HG02623 (cell line): ENCODE results near the gene SEMA5A.

ENCODE experiments used
- ATAC-seq: cut with Tn5 transposase; IDR thresholded peaks from one replicate; pipeline ENCODE4 v1.9.1; 2021; ENCODE audit warnings: moderate library complexity; ENCODE audit not compliant: unreplicated experiment

Gene SEMA5A

GRCh38 chr5:9284781-9285307 lies 261.0 kb downstream of the SEMA5A start:
- no peak for ATAC-seq

GRCh38 chr5:9284272-9284671 lies 261.6 kb downstream of the SEMA5A start:
- ATAC-seq: no peak

GRCh38 chr5:9283473-9283872 lies 262.4 kb downstream of the SEMA5A start:
- ATAC-seq: no peak

- no peak for ATAC-seq
Observed at GRCh38 chr5:9283021-9283420, 262.9 kb downstream of the SEMA5A start.

- no peak for ATAC-seq
Observed at GRCh38 chr5:9282211-9282610, 263.7 kb downstream of the SEMA5A start.

- no peak for ATAC-seq
Observed at GRCh38 chr5:9279774-9280173, 266.1 kb downstream of the SEMA5A start.

GRCh38 chr5:9278921-9279603 lies 266.8 kb downstream of the SEMA5A start:
- no peak for ATAC-seq

- no peak for ATAC-seq
Observed at GRCh38 chr5:9269014-9269413, 276.9 kb downstream of the SEMA5A start.

GRCh38 chr5:9268226-9268625 lies 277.6 kb downstream of the SEMA5A start:
- ATAC-seq: no peak

- no peak for ATAC-seq
Observed at GRCh38 chr5:9265441-9266287, 280.2 kb downstream of the SEMA5A start.

GRCh38 chr5:9264301-9264700 lies 281.6 kb downstream of the SEMA5A start:
- ATAC-seq: no peak

GRCh38 chr5:9263656-9264055 lies 282.2 kb downstream of the SEMA5A start:
- ATAC-seq: no peak

GRCh38 chr5:9251379-9251980 lies 294.4 kb downstream of the SEMA5A start:
- no peak for ATAC-seq

- ATAC-seq: no peak
Observed at GRCh38 chr5:9249231-9249630, 296.6 kb downstream of the SEMA5A start.

GRCh38 chr5:9245071-9245470 lies 300.8 kb downstream of the SEMA5A start:
- ATAC-seq: no peak

GRCh38 chr5:9244417-9244816 lies 301.5 kb downstream of the SEMA5A start:
- ATAC-seq: no peak

GRCh38 chr5:9241479-9242305 lies 304.2 kb downstream of the SEMA5A start:
- no peak for ATAC-seq

- ATAC-seq: no peak
Observed at GRCh38 chr5:9240431-9240830, 305.4 kb downstream of the SEMA5A start.

- no peak for ATAC-seq
Observed at GRCh38 chr5:9239626-9240025, 306.2 kb downstream of the SEMA5A start.

- ATAC-seq: no peak
Observed at GRCh38 chr5:9239071-9239470, 306.8 kb downstream of the SEMA5A start.

- ATAC-seq: no peak
Observed at GRCh38 chr5:9233712-9234111, 312.2 kb downstream of the SEMA5A start.
